HG03342 (cell line): ENCODE measurements around the gene LRRC70.
"Not testable (repeated sequence)": the region's sequence is repeated elsewhere in the genome, so short reads cannot be mapped to it uniquely, and the experiment has no call there.

Experiments used
- ATAC-seq: cut with Tn5 transposase; IDR thresholded peaks from one replicate; pipeline ENCODE4 v1.9.1; 2021; ENCODE audit warnings: mild to moderate bottlenecking, moderate library complexity; ENCODE audit not compliant: unreplicated experiment

LRRC70 gene

GRCh38 chr5:62603934-62604333 lies 25.3 kb downstream of the LRRC70 start:
- ATAC-seq = no peak

DNA sequence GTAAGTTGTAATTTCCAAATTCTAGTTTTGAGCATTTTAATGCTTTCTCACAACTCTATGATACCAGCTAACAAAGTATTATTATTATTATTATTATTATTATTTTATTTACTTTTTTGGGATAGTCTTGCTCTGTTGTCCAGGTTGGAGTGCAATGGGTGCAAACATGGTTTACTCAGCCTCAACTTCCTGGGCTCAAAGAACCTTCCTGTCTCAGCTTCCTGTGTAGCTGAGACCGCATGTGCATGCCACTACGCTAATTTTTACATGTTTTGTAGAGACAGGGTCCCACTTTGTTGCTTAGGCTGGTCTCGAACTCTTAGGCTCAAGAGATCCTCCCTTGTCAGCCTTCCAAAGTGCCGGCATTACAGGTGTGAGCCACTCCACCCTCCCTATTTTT lies 27.0 kb downstream of the LRRC70 start:
- ATAC-seq = no peak

DNA sequence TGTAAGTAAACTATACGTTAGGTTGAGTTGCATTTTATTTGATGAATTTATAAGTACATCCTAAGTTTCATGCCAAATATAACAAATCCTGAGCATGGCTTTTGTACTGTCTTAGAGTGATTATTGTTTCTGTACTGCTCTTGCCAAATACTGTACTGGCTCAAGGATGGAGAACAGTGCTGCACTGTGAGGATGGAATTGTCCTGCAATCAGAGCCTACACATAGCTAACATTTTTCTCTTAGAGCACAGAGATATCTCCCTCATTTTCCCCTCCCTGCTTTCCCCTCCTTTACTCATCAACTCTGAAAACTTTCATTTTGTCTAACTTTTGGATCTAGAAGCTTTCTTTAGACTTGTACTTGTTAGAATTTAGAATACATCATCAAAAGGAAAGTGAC lies 28.3 kb downstream of the LRRC70 start:
- no peak for ATAC-seq

- no peak for ATAC-seq
Measured at GRCh38 chr5:62607615-62608014, 29.0 kb downstream of the LRRC70 start.

DNA sequence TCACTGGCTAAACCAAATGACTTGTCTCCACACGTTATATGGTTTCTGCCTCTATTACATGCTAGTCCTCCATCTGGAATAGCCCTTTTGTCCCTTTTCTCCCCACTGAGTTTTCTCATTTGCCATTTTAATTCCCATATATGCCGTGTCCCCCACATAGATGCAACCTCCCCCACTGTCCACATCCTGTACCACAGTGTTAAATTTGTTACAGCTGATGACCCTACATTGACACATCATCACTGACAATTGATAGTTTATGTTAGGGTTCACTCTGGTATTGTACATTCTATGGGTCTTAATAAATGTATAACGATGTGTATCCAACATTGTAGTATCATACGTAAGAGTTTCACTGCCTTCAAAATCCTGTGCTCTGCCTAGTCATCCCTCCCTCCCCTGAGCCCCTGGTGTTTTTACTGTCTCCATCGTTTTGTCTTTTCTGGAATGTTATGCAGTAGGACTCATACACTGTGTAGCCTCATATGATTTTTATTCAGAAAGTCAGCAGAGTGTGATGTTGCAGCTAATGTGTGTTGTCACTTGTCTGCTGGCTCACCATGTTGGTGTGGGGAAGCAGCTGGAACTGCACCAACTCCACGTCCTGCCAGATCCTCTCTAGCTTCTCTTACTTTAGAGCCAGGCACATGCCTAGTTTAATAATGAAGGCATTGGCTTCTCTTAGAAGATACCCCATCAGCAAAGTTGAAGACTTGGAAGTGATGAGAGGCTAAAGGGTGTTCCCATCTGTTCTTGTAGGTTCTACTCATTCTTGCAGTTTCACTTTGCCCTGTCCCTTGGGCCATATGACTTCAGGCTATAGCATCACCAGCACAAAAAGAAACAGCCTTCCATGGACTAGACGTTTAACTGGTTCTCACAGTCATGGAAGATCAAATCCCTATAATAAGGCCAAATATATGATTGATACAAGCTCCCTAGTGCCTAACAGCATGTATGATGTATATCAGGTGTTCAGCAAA lies 30.2 kb downstream of the LRRC70 start:
- ATAC-seq = no peak

DNA sequence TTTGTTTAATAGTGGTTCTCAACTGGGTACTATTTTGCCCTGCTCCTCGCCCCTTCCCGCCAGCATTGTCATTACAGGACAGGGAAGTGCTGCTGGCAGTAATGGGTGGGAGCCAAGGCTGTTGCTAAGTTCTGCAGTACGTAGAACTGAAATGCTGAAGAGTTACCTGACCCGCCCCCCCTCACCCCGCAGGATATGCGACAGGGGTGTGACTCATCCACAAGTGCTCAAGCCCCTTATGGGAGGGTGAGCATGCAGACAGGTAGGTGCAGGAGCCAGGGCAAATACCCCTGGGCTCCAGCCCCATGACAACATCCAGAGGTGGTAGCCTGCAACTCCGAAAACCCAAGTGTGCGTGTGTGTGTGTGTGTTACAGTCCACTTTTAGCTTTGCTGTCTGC lies 35.7 kb downstream of the LRRC70 start:
- no peak for ATAC-seq

DNA sequence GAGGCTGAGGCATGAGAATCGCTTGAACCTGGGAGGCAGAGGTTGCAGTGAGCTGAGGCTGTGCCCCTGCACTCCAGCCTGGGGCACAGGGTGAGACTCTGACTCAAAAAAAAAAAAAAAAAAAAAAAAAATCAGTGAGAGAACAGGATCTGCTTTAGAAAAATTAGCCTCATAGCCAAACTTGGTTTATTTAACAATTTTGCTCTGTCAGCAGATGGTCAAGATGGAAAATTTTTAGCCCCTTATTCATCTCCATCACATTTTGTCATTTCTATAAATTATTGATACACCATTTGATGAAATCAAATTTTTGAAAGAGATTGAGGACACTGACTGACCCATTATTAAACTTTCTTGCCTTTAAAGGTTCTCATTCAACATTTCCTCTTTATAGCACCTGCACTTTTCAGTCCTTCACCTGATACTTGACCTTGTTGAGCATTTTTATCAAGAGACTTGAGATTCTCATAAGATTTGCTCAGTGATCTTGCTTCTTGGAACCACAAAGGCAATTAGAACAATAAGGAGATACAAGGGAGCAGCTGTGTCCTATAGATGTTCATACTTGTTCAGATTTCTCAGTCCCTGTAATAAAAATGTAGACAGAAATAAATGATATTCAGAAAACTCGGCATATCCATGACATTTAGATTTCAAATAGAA lies 38.1 kb downstream of the LRRC70 start:
- ATAC-seq = no peak

- no peak for ATAC-seq
Measured at GRCh38 chr5:62617943-62618342, 39.3 kb downstream of the LRRC70 start.

- ATAC-seq = no peak
Measured at GRCh38 chr5:62620761-62621160, 42.1 kb downstream of the LRRC70 start.

DNA sequence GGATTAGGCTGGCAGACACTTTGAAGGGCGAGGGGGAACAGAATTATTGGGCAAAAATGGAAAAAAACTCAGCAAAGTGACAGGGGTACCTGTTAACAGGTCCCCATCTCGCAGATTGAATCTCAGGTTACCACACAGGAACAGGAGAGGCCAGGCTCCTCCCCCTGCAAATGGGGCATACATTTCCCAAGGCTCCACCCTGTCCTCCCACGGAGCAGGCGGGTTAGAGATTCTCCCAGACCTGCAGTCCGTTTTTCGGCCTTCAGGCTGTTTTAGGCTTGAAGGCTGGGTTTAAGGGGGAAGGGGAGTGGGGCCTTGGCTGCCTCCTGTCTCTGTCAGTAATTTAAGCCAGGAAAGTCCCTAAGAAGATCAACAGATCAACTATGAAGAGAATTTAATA lies 42.7 kb downstream of the LRRC70 start:
- ATAC-seq = no peak

DNA sequence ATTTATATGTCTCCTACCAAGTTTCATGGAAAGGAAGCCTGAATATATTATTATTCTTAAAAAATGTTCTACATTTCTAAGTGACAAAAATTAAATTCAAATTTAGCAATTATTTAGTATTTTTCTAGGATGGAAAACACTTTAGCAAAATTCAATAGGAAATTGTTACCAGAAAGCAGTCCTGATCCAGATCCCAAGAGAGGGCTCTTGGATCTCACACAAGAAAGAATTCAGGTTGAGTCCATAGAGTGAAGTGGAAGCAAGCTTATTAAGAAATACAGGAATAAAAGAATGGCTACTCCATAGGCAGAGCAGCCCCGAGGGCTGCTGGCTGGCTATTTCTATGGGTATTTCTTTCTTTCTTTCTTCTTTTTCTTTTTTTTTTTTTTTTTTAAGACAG lies 44.7 kb downstream of the LRRC70 start:
- no peak for ATAC-seq

DNA sequence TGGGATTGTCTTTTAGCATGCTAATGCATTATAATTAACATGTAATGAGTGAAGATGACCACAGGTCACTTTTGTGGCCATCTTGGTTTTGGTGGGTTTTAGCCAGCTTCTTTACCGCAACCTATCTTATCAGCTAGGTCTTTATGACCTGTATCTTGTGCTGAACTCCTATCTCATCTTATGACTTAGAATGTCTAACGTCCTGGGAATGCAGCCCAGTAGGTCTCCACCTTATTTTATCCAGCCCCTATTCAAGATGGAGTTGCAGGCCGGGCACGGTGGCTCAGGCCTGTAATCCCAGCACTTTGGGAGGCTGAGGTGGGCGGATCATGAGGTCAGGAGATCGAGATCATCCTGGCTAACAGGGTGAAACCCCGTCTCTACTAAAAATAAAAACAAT lies 45.8 kb downstream of the LRRC70 start:
- ATAC-seq = not testable (repeated sequence)

- no peak for ATAC-seq
Measured at GRCh38 chr5:62626534-62626933, 47.9 kb downstream of the LRRC70 start.

GRCh38 chr5:62627121-62627520 lies 48.5 kb downstream of the LRRC70 start:
- no peak for ATAC-seq

GRCh38 chr5:62627901-62628300 lies 49.3 kb downstream of the LRRC70 start:
- no peak for ATAC-seq
